PC-3 (cell line): ENCODE measurements around the gene OR6B1. TPM values are rescaled to one million over a fixed set of nuclear protein-coding genes. Genes with fewer than 3 reads are reported as not detected.

Experiments
- ATAC-seq: fragments of 200-7000 bp; cut with Tn5 transposase; 2 replicates; pipeline ENCODE4 v1.9.1; 2020; ENCODE audit warnings: mild to moderate bottlenecking, moderate library complexity
- Bru-seq: library from RNA; stranded (reverse); fragments of 400-500 nt; gene quantifications from one replicate; lab custom pipeline; 2021; lab: Mats Ljungman, UMichigan
- BruChase-seq, 2 experiments: library from RNA; stranded (reverse); fragments of 400-500 nt; gene quantifications; one replicate each; lab custom pipeline; 2021; lab: Mats Ljungman, UMichigan
- BruUV-seq: library from RNA; stranded (reverse); fragments of 400-500 nt; replicated peaks from 2 replicates; lab custom pipeline; 2021; lab: Mats Ljungman, UMichigan
- CTCF ChIA-PET: fragments of 300-600 bp; sonication (Branson Sonifier 250); formaldehyde crosslinking; loops from one replicate; lab custom pipeline; 2022; ENCODE audit warnings: antibody characterized with exemption; lab: Charles Lee
- POLR2A ChIA-PET: fragments of 300-600 bp; sonication (Branson Sonifier 250); formaldehyde crosslinking; loops from one replicate; lab custom pipeline; 2022; ENCODE audit warnings: antibody characterized with exemption; ENCODE audit not compliant: unreplicated experiment; lab: Charles Lee
- DNase-seq: peaks from one replicate; pipeline ENCODE4 v3.0.0-alpha.2; 2015
- H2AFZ ChIP-seq: fragments of 300-600 bp; sonication (generic); 2 replicates; pipeline ENCODE4 v1.6.0; 2016; ENCODE audit warnings: antibody characterized with exemption, low read length
- H3F3A ChIP-seq: fragments of 300-600 bp; sonication (generic); one replicate; pipeline ENCODE4 v1.6.0; 2017; ENCODE audit warnings: antibody characterized with exemption, low read length, control low read depth, mild to moderate bottlenecking; ENCODE audit not compliant: unreplicated experiment
- H3K27ac ChIP-seq: fragments of 300-600 bp; sonication (generic); 2 replicates; pipeline ENCODE4 v1.5.1; 2016; ENCODE audit warnings: mild to moderate bottlenecking, low read length
- H3K27me3 ChIP-seq: fragments of 300-600 bp; sonication (generic); 2 replicates; pipeline ENCODE4 v1.6.1; 2016; ENCODE audit warnings: low read length, mixed read lengths
- H3K36me3 ChIP-seq: fragments of 300-600 bp; sonication (generic); 2 replicates; pipeline ENCODE4 v1.6.1; 2016; ENCODE audit warnings: low read depth, mixed run types, low read length, mixed read lengths
- H3K4me1 ChIP-seq: fragments of 300-600 bp; sonication (generic); 2 replicates; pipeline ENCODE4 v1.5.1; 2016; ENCODE audit warnings: low read length; ENCODE audit not compliant: insufficient read depth
- H3K4me2 ChIP-seq: fragments of 300-600 bp; sonication (generic); 2 replicates; pipeline ENCODE4 v1.6.0; 2016; ENCODE audit warnings: low read length
- H3K4me3 ChIP-seq: fragments of 300-600 bp; sonication (generic); 2 replicates; pipeline ENCODE4 v1.5.1; 2016; ENCODE audit warnings: mild to moderate bottlenecking, low read length, mixed read lengths
- H3K79me2 ChIP-seq: fragments of 300-600 bp; sonication (generic); 2 replicates; pipeline ENCODE4 v1.6.1; 2017; ENCODE audit warnings: low read length, mixed read lengths
- H3K9ac ChIP-seq: fragments of 300-600 bp; sonication (generic); 2 replicates; pipeline ENCODE4 v1.6.0; 2016; ENCODE audit warnings: mild to moderate bottlenecking, low read length
- H3K9me2 ChIP-seq: fragments of 300-600 bp; sonication (generic); replicated peaks from 2 replicates; pipeline ENCODE4 v1.6.1; 2016; ENCODE audit warnings: mixed run types, low read length, mixed read lengths
- H3K9me3 ChIP-seq: fragments of 300-600 bp; sonication (generic); 2 replicates; pipeline ENCODE4 v1.6.1; 2016; ENCODE audit warnings: low read length, mixed read lengths
- H4K20me1 ChIP-seq: fragments of 300-600 bp; sonication (generic); 2 replicates; pipeline ENCODE4 v1.6.1; 2016; ENCODE audit warnings: low read length, mixed read lengths
- CTCF ChIP-seq: fragments of 300-600 bp; sonication (generic); conservative IDR thresholded peaks from 2 replicates; pipeline ENCODE4 v1.5.1; 2017; ENCODE audit warnings: antibody characterized with exemption, low read depth, mild to moderate bottlenecking, low read length
- EZH2 ChIP-seq: fragments of 300-600 bp; sonication (generic); IDR thresholded peaks from one replicate; pipeline ENCODE4 v1.6.1; 2017; ENCODE audit warnings: antibody characterized with exemption, mild to moderate bottlenecking, low read length; ENCODE audit not compliant: unreplicated experiment
- EZH2phosphoT487 ChIP-seq: fragments of 300-600 bp; sonication (generic); IDR thresholded peaks from 2 replicates; pipeline ENCODE4 v1.6.1; 2018; ENCODE audit warnings: mild to moderate bottlenecking, antibody characterized with exemption, low read length, borderline replicate concordance
- intact Hi-C: fragments of 100-400 bp; cut with micrococcal nuclease; formaldehyde crosslinking; loops from 2 replicates; pipeline ENCODE4 v1.9.0; 2023
- long read RNA-seq: library from polyadenylated mRNA; unstranded; transcript quantifications from one replicate; pipeline ENCODE4 v2.0.0, GENCODE V29; 2021; ENCODE audit not compliant: unreplicated experiment
- total RNA-seq: library from RNA; depleted of rRNA; stranded (reverse); fragments of >200 nt; gene quantifications from 2 replicates; pipeline ENCODE4 v1.2.3, GENCODE V29; 2014; rRNA removed

Gene OR6B1
- not detected in 2 replicates for total RNA-seq
- Bru-seq, nascent RNA = not detected
- BruChase-seq, experiment 1, labeled RNA remaining after a 6-hour chase = not detected
- percentile 7 among the genes with signal in this experiment for BruChase-seq, experiment 2, labeled RNA remaining after a 2-hour chase
- long read RNA-seq = 0 reads

GRCh38 chr7:144000020-144000419 is at the start of gene OR6B1:
TSS of gene OR6B1 (plus strand) at chr7:144000320. CDS start at chr7:144003997, 3,677 bp downstream.
- no peak for ATAC-seq

GRCh38 chr7:143953421-143953820 is 46.7 kb upstream of the OR6B1 start:
- H3K4me2 ChIP-seq = no peak overlapping the region
- H3K4me1 ChIP-seq = no peaks in the 10 kb centered on the region
- H3K4me3 ChIP-seq = no peak overlapping the region
- H3K9me3 ChIP-seq = no peaks in the 10 kb centered on the region
- no peak overlapping the region for H3K27ac ChIP-seq
- ChIA-PET CTCF (no interaction called here), POLR2A (no interaction called here)
- H4K20me1 ChIP-seq = no peaks in the 10 kb centered on the region
- no TSS peak for BruUV-seq
- intact Hi-C loops = no loop called here
- DNase-seq (no peak), ATAC-seq (no peak)
- H3K27me3 ChIP-seq = peaks cover 12% of the 10 kb centered on the region
- no peak for TF ChIP-seq EZH2phosphoT487
- no peak for TF ChIP-seq CTCF
- no peak for TF ChIP-seq EZH2
- no peaks in the 10 kb centered on the region for H3K9me2 ChIP-seq
- H3K36me3 ChIP-seq = no peaks in the 10 kb centered on the region
- H3K79me2 ChIP-seq = no peaks in the 10 kb centered on the region
- H3F3A ChIP-seq = no peaks in the 10 kb centered on the region
- H2AFZ ChIP-seq = no peak overlapping the region
- H3K9ac ChIP-seq = no peak overlapping the region

More at GRCh38 chr7:144000020-144000419, at the start of gene OR6B1:
- Histone ChIP-seq H3K79me2 (no peaks in the 10 kb centered on the region), H3K4me3 (no peak within 1 kb of the TSS), H3K4me1 (no peaks in the 10 kb centered on the region), H4K20me1 (no peaks in the 10 kb centered on the region), H3K27ac (no peak within 1 kb of the TSS), H3F3A (no peaks in the 10 kb centered on the region), H3K9me2 (no peaks in the 10 kb centered on the region), H3K36me3 (no peaks in the 10 kb centered on the region), H3K9ac (no peak within 1 kb of the TSS), H3K27me3 (no peaks in the 10 kb centered on the region), H3K9me3 (no peaks in the 10 kb centered on the region), H3K4me2 (no peak within 1 kb of the TSS), H2AFZ (no peak within 1 kb of the TSS)
- TF ChIP-seq EZH2 = no peak
- no peak for TF ChIP-seq EZH2phosphoT487
- no peak for TF ChIP-seq CTCF
- no TSS peak for BruUV-seq
- POLR2A ChIA-PET = no interaction called here
- CTCF ChIA-PET = no interaction called here
- intact Hi-C loops = no loop called here
- no peak for DNase-seq

GRCh38 chr7:143954135-143954534 is 46.0 kb upstream of the OR6B1 start:
- DNase-seq = no peak
- Histone ChIP-seq H4K20me1 (no peaks in the 10 kb centered on the region), H3K9me2 (no peaks in the 10 kb centered on the region), H3K4me3 (no peak overlapping the region), H3K36me3 (no peaks in the 10 kb centered on the region), H3F3A (no peaks in the 10 kb centered on the region), H3K9me3 (no peaks in the 10 kb centered on the region), H3K9ac (no peak overlapping the region), H3K79me2 (no peaks in the 10 kb centered on the region), H3K4me2 (no peak overlapping the region), H2AFZ (no peak overlapping the region), H3K4me1 (no peaks in the 10 kb centered on the region), H3K27me3 (peaks cover 12% of the 10 kb centered on the region), H3K27ac (no peak overlapping the region)
- intact Hi-C loops = no loop called here
- ATAC-seq = no peak
- CTCF ChIA-PET = no interaction called here
- POLR2A ChIA-PET = no interaction called here
- BruUV-seq = no TSS peak
- TF ChIP-seq EZH2 = no peak
- TF ChIP-seq CTCF = no peak
- TF ChIP-seq EZH2phosphoT487 = no peak
